Activated CD4-positive, alpha-beta T cell treated with anti-CD3 and anti-CD28 coated beads, Interleukin-2, amount 50 U/mL, for 24 hours (primary cell): ENCODE measurements around the gene DHX32.
"Not testable (repeated sequence)": the region's sequence is repeated elsewhere in the genome, so short reads cannot be mapped to it uniquely, and the experiment has no call there.

Experiments used
- DNase-seq, 2 donors: peaks; one replicate each; pipeline ENCODE4 v3.0.0-alpha.2; 2020; ENCODE audit warnings: low read depth in 1 of 2, low spot score in 1 of 2

The DHX32 gene, protein sequence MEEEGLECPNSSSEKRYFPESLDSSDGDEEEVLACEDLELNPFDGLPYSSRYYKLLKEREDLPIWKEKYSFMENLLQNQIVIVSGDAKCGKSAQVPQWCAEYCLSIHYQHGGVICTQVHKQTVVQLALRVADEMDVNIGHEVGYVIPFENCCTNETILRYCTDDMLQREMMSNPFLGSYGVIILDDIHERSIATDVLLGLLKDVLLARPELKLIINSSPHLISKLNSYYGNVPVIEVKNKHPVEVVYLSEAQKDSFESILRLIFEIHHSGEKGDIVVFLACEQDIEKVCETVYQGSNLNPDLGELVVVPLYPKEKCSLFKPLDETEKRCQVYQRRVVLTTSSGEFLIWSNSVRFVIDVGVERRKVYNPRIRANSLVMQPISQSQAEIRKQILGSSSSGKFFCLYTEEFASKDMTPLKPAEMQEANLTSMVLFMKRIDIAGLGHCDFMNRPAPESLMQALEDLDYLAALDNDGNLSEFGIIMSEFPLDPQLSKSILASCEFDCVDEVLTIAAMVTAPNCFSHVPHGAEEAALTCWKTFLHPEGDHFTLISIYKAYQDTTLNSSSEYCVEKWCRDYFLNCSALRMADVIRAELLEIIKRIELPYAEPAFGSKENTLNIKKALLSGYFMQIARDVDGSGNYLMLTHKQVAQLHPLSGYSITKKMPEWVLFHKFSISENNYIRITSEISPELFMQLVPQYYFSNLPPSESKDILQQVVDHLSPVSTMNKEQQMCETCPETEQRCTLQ

DNA sequence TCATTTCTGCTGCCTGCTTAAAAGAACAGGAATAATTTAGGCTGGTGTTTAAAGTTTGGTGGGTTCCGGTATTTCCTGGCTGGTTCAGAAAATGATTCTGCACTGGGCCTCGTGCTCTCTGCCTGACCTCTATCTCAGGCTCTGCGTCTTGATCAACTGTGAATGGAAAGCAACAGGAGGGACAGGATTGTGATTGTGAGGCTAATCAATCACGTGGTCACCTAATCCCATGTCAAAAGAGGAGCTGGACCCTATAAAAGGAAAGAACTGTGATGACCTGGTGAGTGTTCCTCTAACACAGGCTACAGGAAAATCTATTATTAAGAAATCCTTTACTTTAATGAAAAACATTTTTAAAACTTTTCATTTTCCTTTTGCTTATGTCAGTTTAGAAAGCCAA, at the start of gene DHX32:
DHX32 (minus strand) TSS at position 101 of the 400 bp plus-strand sequence. CDS start 468 bp downstream, outside the sequence.
- DNase-seq = no peak

DNA sequence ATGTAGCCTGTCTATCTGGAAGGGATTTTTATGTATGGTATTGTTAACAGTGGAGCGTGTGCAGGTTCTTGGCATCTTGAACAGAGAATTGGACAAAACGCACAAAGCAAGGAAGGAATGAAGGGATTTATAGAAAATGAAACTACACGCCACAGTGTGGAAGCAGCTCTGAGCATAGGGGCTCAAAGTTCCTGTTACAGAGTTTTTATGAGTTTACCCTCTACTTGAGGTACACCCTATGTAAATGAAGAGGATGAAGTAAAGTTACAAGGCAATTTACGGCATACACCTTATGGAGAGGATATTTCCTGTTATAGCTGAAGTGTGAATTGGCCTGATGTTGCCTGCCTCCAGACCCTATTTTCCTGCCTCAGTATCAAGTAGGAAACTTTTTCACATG, 48.5 kb upstream of the DHX32 start:
- no peak for DNase-seq

DNA sequence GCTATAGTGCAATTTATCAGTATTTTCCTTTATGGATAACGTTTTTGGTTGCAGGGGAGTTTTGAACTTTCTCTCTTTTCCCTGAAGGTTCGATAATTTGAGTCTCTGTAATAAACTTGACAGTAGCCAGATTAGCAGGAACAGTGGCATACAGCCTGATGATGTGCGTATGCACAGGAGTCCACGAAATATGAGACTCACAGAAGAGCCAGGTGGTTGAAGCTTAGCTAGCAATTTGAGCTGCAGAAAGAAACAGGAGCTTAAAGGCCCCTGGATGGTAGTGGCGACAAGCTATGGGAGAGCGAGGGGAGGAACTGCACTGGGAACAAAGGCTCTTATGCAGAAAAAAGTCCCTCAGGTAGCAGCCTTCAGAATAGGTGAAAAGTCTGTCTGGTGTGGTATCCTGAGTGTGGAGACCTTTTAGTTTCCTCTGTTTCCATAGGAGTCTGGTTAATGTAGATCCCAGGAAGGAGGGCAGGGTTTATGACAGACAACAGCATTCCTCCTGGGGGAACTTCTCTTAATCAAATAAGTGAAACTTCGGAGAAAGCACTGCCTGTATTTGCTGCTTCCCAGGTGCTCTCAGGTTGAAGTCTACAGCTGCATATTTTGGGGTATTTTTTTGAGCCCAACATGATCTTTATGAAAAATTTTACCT, 48.0 kb upstream of the DHX32 start:
- DNase-seq = no peak

DNA sequence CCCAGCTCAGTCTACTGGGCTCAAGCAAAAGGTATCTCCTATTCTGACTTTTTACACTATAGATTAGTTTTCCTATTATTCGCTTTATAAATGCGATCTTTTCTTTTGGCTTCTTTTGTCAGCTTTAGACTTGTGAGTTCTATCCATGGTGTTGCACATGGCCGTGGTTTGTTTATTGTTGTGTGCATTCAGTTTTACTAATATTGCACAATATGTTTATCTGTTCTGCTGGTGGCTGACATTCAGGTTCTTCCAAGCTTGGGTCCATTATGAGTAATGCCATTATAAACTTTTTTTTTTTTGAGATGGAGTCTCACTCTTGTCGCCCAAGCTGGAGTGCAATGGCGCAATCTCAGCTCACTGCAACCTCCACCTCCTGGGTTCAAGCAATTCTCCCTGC, 46.2 kb upstream of the DHX32 start:
- DNase-seq = not testable (repeated sequence)

DNA sequence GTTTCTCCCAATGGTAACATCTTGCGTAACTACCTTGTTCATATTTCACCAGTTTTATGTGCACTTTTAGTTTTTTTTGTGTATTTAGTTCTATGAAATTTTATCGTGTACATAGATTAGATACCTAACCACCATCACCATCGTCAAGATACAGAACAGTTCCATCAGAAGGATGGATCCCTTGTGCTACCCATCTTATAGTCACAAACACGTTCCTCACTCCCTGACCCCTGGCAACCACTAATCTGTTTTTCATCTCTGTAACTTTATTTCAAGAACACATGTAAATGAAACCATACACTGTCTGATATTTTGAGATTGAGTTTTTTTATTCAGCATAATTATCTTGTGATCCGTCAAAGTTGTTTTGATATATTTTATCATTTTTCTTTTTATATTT, 45.2 kb upstream of the DHX32 start:
- no peak for DNase-seq

DNA sequence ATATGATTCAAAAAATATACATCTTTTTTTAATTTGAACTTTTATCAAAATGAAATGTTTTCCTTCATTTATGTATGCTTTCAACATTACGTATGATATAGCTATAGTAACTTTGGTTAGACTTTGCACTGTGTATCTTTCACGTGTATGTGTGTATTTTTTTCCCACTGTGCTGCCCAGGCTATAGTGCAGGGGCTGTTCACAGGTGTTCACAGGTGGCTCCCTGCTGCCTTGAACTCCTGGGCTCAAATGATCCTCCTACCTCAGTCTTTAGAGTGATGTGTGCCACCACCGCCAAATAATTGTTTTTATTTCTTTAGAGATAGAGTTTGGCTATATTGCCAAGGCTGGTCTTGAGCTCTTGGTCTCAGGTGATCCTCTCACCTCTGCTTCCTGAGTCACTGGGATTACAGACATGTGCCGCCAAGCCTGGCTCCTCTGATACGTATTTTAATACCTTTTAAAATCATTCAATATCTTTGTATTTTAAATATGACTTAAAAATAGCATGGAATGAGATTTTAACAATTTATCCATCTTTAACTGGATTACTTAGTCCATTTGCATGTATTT, 44.3 kb upstream of the DHX32 start:
- DNase-seq = no peak

DNA sequence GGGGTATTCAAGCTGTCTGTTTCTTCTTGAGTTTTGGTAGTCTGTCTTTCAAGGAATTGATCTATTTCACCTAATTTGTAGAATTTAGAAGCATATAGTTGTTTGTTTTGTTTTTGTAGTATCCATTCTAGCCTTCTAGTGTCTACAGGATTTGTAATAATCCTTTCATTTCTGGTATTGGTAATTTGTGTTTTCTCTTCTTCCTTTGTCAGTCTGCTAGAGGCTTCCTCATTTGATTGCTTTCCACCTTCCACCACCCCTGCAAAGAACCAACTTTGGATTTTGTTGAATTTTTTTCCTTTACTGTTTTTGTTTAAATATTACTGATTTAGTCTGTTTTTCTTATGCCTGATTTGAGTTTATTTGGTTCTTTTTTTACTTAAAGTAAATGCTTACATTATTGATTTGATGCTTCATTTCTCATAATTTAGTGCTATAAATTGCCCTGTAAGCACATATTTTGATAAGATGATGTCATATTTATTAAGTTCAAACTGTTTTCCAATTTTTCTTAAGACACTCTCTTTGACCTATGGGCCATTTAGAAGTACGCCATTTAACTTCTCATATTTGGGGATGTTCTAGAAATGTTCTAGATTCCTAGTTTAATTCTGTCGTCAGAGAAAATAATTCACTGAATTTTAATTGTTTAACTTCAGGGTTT, 40.7 kb upstream of the DHX32 start:
- not testable (repeated sequence) for DNase-seq

DNA sequence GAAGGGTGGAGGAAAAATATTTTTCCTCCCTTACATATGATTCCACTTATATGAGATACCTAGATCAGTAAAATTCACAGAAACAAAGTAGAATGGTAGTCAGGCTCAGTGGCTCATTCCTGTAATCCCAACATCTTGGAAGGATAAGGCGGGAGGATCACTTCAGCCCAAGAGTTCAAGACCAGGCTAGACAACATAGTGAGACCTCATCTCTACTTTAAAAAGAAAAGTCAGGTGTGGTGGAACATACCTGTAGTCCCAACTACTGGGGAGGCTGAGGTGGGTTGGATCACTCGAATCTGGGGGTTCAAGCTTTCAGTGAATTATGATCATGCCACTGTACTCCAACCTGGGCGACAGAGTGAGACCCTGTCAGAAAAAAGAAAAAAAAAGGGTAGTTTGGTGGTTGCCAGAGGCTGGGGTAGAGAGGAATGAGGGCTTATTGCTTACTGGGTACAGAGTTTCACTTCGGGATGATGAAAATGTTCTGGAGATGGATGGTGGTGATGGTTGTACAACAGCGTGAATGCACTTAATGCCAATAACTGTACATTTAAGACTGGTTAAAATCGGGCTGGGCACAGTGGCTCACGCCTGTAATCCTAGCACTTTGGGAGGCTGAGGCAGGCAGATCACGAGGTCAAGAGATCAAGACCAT, 36.7 kb upstream of the DHX32 start:
- DNase-seq = not testable (repeated sequence)

DNA sequence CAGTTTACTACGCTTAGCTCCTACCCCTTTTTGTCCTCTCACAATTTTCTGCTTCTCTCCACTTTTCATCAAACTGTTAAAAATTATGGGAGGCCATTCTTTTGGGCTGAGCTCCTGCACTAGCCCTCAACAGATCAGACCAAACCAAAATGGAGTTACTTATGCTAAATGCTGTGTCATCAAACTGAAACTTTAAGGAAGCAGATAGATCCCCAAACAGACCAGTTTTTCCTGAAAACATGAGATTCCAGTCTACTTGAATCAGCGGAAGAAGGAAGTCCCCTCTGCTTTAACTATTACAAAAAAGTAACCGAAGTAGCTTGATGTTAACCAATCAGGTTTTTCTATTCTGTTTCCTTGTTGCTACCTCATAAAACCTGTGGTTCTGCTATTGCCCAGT, 35.9 kb upstream of the DHX32 start:
- no peak for DNase-seq

DNA sequence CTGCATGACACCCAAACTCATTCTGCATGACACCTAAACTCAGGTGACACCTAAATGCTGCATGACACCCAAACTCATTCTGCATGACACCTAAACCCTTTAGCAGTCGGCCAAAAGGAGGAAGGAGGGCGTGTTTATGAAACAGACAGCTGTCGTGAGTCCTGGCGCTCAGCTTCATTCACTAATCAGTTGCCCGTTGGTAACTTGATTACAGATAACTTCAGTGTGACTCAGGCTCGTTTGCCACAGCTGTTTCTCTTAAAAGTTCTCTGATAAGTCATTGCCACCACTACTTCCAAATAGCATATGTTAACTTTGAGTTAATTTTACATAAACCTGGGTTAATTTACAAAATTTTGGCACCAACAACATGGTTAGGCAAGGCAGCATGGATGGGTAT, 32.2 kb upstream of the DHX32 start:
- not testable (repeated sequence) for DNase-seq

DNA sequence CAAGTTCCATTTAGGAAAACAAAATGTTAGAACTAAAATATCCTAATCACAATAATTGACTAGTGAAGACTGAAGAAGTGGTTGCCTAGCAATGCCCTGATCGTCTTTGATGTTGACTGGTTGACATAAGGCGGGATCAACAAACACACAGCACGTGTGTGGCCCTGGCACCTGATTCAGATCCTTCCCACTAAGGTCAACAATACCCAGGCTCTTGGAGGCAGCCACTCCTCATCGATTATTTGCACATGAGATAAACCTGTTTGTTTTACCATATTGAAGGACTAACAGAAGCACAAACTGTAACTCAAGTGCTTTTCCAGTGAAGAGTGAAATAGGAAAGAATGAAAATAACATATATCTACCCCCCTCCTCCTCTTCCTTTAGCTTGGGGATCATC, 30.9 kb upstream of the DHX32 start:
- no peak for DNase-seq

DNA sequence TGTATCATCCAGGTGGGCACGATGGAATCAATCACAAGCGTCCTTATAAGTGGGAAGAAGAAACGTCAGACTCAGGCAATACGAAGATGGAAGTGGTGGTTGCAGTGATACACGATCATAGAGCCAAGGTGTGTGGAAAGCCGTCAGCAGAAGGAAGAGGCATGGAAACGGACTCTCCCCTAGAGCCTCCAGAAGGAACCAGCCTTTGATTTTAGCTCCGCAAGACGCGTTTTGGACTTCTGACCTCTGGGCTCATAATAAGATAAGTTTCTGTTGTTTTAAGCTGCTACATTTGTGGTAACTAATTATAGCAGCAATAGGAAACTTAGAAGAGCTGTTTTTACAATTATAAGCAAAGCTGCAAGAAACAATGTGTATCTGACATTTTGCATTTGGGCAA, 30.1 kb upstream of the DHX32 start:
- no peak for DNase-seq

DNA sequence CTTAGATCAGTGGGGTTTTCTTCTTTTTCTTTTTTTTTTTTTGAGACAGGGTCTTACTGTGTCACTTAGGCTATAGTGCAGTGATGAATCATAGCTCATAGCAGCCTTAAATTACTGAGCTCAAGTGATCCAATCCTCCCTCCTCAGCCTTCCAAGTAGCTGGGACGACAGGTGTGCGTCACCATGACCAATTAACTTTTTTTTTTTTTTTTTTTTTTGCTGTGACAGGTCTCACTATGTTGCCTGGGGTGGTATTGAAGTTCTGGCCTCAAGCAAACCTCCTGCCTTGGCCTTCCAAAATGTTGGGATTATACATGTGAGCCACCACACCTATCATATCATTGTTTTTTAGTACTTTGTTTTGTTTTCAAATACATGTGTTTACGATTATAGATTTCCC, 28.4 kb upstream of the DHX32 start:
- DNase-seq = not testable (repeated sequence)

DNA sequence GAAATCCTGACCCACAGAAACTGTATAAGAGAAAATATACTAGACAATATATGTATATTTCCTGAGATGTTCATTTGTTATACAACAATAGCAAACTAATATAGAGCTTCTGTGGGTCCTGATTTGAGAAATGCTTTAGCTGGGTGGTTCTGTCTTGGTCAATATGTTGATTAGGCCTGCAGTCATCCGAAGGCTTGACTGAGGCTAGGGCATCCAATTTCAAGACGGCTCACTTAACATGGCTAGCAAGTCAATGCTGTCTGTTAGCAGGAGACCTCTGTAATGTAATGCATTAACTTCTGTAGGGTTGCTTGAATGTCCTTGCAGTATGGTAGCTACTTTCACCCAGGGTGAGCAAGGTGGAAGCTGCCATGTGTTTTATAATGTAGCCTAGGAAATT, 27.7 kb upstream of the DHX32 start:
- not testable (repeated sequence) for DNase-seq

DNA sequence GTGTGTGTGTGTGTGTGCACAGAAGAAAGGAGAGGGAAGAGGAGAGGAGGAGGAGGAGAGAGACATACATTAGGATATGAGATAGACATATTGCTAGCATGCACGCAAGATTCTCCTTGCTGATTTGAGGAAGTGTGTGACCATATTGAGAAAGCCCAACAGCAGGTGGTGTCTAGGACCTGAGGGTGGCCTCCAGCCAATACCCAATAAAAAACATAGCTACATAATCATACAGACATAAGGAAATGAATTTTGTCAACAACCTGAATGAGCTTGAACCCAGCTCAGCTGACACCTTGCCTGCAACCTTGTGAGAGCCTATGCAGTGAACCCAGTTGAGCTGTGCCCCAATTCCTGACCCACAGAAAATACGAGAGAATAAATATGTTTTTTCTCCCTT, 26.5 kb upstream of the DHX32 start:
- not testable (repeated sequence) for DNase-seq

DNA sequence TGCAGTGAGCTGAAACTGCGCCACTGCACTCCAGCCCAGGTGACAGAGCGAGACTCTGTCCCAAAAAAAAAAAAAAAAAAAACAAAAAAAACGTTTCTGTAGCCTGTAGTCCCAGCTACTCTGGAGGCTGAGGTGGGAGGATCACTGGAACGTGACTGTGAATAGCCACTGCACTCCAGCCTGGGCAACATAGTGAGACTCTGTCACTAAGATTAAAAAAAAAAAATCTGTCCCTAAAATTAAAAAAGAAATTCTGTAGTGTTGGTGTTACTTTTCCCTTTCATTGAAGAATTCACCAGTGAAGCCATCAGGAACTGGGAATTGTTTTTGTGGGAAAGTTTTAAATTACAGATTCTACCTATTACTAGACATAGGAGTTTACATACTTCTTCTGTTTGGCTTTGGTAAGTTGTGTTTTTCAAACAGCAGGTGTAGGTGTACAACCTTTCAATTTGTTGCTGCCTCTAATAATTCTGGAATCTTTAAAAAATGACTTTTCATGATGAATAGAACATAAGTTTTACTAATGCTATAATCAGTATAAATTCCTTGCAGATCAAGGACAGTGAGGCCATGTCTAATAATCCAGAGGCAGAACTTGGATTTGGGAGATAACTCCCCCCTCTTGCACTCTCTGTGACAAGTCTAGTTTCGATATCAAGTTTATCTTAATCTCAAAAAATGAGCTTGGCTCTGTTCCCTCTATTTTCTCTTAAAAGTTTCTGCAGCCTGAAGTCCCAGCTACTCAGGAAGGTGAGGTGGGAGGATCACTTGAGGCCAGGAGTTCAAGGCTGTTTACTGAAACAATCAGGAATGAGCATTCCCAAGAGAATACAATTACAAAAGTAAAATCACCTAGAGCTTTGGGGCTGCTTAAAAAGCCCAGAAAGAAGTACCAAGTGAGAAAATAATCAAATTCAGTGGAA, 24.2 kb upstream of the DHX32 start:
- DNase-seq = not testable (repeated sequence)

DNA sequence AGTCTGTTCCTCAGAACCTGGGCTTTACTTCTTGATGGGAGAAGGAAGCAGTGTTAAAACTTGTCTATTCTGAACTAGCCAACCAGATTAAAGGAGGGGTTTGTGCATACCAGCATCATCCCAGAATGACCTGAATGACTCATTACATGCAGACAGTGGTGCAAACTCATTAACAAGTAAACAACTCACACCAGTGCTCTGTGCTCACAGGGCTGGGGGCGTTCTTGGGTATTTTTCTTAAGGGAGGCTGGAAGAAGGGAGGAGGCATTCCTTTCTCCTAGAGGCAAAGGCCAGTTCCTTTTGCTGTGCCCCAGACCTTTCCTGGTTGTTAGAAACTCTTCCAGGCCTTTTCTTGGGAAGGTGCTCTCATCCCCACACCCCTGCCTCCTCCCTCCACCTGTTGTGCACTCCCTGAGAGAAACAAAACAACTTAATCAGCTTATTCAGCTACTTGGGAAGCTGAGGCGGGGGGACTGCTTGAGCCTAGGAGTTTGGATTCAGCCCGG, 22.1 kb upstream of the DHX32 start:
- not testable (repeated sequence) for DNase-seq

DNA sequence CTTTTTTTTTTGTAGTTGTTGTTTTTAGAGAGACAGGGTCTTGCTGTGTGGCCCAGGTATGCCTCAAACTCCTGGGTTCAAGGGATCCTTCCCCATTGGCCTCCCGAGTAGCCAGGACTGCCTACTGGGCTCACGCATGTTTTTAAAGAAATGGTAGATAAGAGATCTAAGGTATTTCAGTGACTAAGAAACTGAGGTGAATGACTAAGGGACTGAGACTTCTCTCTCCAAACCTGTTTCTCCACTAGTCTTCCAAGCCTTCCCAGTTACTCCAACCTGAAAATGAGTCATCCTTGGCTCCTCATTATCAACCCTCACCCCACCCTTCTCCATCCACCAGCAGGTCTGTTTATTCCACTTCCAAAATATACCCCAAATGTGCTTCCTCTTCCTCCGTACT, 19.9 kb upstream of the DHX32 start:
- DNase-seq = not testable (repeated sequence)

DNA sequence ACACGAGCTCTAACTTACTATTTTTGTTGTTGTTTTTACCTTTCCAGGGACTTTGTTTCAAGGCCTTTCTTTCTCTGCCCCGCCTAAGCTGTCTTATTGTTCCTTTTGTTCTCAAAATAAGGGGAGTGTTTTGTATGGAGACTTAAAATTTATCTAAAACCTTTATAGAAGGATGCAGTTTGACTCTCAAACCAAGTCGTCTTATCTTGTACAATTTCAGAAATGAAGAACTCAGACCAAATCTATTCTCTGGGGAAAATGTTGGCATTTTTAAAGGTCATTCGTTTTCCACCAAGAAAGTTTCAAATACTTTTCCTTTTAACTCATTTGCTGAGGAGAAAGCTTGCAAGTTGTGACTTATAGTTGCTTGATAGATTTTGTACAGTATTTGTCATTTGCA, 16.2 kb upstream of the DHX32 start:
- DNase-seq = not testable (repeated sequence)
